ENCODE results near the gene BCAS1.

BCAS1 gene, protein sequence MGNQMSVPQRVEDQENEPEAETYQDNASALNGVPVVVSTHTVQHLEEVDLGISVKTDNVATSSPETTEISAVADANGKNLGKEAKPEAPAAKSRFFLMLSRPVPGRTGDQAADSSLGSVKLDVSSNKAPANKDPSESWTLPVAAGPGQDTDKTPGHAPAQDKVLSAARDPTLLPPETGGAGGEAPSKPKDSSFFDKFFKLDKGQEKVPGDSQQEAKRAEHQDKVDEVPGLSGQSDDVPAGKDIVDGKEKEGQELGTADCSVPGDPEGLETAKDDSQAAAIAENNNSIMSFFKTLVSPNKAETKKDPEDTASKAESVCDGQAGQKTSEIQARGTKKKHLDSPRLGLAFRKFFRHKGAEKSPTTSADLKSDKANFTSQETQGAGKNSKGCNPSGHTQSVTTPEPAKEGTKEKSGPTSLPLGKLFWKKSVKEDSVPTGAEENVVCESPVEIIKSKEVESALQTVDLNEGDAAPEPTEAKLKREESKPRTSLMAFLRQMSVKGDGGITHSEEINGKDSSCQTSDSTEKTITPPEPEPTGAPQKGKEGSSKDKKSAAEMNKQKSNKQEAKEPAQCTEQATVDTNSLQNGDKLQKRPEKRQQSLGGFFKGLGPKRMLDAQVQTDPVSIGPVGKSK

DNA sequence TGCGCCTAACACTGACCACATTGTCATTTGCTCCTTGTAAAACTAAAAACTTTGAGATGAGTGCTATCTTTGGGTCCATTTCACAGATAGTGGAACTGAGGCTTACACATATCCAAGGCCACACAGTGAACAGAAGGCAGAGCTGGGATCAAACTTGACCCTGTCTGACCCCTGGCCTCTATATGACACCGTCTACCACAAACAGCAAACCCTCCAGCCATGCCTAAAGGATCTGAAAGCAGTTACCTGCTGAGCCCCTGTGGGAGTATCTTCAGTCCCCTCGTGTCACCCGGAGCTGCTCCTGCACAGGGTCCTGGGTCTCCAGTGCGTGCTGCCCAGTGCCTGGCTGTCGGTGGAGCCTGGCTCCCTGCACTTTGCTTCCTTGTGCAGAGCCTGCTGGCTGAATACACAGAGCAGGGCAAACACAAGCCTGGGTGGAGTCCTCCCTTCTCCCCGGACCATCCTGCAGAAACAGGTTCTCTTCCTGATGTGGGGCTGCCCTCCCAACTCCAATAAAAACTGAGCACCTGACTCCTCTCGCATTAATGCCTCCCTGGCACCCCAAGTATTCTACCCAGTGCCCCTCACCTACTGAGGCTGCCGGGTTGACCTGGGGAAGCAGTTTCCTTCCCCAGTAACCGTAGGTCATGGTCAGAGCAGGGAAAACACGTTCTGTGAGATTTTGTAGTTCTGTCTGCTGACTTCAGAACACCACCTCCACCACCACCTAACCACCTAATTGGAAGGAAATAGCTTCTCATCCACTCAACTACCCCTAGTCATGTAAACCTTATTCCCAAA lies at the start of gene BCAS1:
TSS of gene BCAS1 (minus strand) at position 408 of the 801 bp plus-strand sequence. CDS start 11,876 bp downstream, outside the sequence.
- peak; percentile 32 for DNase-seq

DNA sequence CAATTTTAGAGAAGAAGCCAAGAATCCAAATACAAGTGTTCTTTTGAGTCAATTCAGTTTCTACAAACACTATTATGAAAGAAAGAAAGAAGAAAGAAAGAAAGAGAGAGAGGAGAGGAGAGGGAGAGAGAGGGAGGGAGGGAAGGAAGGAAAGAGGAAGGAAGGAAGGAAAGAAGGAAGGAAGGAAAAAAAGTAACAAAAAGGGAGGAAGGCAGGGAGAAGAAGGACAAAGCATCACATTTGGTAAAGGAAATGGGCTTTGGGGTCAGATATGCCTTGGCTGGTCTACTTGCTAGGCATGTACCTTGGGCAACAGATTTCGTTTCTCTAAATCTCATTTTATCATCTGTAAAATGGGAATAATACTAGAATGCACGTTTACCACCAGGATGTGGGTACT lies 49.4 kb upstream of the BCAS1 start:
- no peak for DNase-seq

DNA sequence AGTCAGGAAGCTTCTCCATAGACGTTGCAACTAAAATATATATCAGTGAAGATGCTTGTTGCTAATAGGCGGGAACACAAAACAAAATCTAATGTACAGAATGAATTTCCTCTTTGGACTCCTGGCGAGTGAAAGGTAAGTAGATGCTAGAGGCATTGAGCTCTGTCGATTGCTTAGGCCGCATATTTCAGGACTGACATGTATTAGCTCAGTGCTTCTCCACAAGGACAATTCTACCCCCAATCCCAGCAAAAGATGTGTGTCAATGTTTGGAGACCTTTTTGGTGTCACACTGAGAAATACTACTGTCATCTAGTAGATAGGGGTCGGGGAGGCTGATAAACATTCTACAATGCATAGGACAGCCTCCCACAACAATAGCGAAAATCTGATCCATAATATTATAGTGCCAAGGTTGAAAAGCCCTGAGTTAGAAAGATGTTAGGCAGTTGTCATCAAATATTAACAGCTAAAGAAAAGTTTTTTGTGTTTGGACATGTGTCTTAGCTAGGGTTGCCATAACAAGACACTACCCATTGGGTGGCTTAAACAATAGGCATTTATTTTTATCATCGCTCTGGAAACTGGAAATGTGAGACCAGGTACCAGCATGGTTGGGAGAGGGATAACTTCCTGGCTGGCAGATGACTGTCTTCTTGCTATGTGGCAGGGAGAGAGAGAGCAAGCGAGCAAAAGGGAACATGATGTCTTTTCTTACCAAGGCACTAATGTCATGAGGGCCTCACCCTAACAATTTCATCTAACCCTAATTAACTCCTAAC lies 48.0 kb upstream of the BCAS1 start:
- DNase-seq, result no peak

DNA sequence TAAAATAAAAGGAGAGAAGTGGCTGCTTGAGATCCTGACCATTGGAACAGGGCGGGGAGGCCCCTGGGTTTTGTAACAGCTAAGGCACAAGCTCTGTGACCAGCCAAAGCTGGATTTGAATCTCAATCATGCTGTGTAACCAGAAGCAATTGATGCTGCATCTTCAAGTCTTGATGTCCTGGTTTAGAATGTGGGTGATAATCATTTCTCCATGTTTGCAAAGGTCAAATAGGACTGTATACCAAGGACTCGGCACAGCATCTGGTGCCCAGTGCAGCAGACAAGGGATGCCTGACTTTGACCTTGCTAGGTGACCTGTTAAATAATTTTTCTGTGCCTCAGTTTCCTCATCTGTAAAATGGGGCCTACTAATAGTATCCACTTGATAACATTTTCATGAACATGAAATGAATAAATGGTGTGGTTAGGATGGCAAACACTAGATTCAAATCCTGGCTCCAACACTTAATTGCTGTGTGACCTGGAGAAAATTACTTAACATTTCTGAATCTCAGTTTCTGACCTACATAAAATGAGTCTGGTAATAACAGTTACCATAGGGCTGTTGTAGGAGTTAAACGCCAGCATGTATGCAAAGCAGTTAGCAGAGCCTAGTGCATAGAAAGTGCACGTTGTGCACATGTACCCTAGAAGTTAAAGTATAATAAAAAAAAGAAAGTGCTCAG lies 46.3 kb upstream of the BCAS1 start:
- no peak for DNase-seq

DNA sequence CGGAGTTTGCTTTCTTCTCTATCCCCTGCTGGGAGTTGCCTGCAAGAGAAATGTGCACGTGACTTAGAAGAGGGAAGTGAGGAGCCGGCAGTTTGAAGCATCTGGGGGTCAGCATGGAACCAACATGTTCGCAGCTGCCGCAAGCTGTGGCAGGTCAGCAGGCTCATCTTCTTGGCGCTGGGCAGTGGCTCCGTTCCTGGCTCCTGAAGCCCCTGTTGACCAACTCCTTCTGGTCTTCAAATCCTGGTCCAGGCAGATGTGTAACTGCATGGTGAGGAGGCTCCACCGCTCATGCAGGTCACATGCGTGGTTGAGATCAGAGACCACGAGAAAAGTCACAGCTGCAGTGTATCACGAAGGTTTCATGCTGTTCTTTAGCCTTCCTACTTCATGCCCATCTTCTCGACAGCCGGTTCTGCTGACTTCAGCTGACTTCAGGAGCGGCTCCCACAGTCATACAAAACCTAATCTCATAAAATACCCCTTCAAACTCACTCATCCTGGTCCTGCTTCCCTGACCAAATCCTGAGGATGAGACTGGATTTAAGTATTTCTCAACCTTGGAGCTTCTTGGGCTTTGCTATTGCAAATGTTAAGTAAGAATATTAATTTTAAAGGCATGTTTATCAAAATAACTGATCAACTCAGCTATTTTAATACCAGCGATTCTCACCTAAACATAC lies 44.9 kb upstream of the BCAS1 start:
- no peak for DNase-seq

GRCh38 chr20:54114109-54114508 lies 43.7 kb upstream of the BCAS1 start:
- no peak for DNase-seq

- no peak for DNase-seq
These were observed 43.2 kb upstream of the BCAS1 start for GRCh38 chr20:54113566-54113965.

- no peak for DNase-seq
These were observed 42.0 kb upstream of the BCAS1 start for GRCh38 chr20:54112221-54112884.

GRCh38 chr20:54111460-54111859 lies 41.1 kb upstream of the BCAS1 start:
- peak; percentile 43 for DNase-seq

GRCh38 chr20:54110457-54110856 lies 40.1 kb upstream of the BCAS1 start:
- DNase-seq, result no peak

DNA sequence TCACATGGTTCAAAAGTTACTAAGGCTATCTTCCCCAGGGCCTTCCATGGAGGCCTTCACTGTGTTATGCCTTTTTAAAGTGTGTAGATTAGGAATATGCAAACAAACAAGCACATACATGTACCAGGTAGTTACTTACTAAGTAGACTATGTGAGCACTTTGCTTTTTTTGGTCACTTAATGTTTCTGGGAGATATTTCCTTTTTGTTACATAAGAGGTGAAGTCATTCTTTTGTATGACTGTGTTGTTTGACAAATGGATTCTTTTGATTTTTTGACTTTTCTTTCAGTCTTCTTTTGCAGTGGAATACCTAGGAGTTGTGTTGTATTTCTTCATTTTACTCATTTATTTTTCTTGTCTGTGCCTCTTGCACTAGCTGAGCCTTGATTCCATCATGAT lies 39.6 kb upstream of the BCAS1 start:
- DNase-seq, result no peak

DNA sequence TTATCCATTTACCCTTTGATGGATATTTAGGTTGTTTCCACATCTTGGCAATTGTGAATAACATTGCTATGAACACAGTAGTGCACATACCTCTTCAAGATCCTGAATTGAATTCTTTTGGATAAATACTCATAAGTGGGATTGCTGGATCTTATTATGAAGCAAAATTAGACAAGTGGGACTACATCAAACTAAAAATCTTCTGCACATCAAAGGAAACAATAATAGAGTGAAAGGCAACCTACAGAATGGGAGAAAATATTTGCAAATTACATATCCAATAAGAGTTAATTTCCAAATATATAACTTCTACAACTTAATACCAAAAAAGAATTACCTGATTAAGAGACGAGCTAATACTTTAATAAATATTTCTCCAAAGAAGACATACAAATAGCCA lies 38.4 kb upstream of the BCAS1 start:
- no peak for DNase-seq

- no peak for DNase-seq
These were observed 37.9 kb upstream of the BCAS1 start for GRCh38 chr20:54108326-54108642.

GRCh38 chr20:54107600-54108325 lies 37.4 kb upstream of the BCAS1 start:
- DNase-seq, result no peak

DNA sequence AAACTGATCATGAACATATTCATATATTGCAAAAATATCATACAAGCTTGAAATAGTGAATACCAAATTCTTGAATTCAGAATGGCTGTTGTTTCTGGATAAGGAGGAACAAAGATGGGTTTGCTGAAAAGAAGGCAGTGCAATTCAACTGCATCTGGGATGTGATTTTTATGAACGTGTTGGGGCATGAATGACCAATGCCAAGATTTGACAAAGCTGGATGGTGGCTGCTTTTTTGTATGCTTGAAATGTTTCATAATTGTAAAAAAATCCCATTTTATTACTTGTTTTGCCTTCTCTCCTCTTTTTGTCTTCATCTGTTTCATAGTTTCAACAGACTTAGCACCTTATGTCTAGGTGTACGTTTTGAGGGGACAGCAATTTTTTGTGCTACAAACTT lies 36.8 kb upstream of the BCAS1 start:
- DNase-seq, result no peak

DNA sequence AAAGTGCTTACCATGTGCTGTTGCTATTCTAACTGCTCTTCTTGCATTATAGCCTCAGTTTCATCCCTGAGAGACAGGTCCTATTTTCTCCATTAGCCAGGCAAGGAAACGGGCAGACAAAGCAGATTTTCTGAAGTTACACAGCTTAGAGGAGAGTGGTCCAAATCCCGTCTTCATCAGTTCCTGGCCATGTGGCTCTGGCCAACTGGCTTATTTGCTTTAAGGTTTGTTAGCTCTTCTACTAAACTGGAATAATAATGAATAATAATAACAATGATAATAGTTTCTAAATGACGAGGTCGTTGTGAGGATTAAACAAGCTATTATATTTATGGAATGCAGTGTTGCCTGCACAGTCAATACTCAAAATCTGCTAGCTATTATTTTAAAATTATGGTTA lies 35.8 kb upstream of the BCAS1 start:
- peak; percentile 24 for DNase-seq

- peak; percentile 25 for DNase-seq
These were observed 35.3 kb upstream of the BCAS1 start for GRCh38 chr20:54105653-54106052.

DNA sequence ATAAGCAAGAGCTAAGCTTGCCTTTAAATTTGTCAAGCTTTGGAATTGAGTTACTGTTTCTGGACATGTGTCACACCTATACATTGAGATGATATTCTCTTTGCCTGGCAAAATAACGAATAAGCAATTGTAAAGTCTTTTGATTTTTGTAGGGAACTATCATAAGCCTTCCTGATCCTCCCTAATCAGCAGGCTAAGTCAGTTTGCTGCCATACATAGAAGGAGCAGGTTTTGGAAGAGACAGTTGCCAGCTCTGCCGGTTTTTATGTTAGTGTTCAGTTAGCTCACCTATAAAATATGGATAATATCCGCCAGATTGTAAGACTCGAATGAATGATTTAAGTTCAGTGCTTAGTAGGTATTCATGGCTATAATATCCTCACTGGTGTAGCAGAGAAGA lies 34.4 kb upstream of the BCAS1 start:
- peak; percentile 45 for DNase-seq

GRCh38 chr20:54103762-54104600 lies 33.6 kb upstream of the BCAS1 start:
- no peak for DNase-seq
